Measurements from ENCODE around the gene PLEKHA4.
"Not testable (repeated sequence)": the region's sequence is repeated elsewhere in the genome, so short reads cannot be mapped to it uniquely, and the experiment has no call there.

DNA sequence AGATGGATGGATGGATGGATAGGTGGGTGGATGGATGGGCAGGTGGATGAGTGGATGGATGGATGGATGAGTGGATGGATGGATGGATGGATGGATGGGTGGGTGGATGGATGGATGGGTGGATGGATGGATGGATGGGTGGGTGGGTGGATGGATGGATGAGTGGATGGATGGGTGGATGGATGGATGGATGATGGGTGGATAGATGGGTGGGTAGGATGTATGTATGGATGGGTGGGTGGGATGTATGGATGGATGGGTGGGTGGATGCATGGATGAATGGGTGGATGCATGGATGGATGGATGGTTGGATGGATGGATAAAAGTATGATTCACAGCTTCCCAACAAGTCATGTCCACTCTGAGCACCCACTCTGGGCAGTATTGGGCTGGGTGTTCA, 35.4 kb upstream of the PLEKHA4 start:
- TF ChIP-seq POLR2A (IDR thresholded peaks at IDR 0.05; ENCODE audit: low read depth, low read length); POLR2AphosphoS5 (IDR thresholded peaks at IDR 0.05; ENCODE audit: low read depth, low read length); PAX5 (IDR thresholded peaks at IDR 0.05; ENCODE audit: insufficient read depth, low read length, severe bottlenecking); SPI1 (IDR thresholded peaks at IDR 0.05; ENCODE audit: low read depth, low read length); TAF1 (IDR thresholded peaks at IDR 0.05; ENCODE audit: low read depth, low read length); POU2F2 (IDR thresholded peaks at IDR 0.05; ENCODE audit: low read depth, low read length): not testable (repeated sequence)
